HEK293T (cell line): ENCODE results near the gene OR2T6.
"Not testable (repeated sequence)": the region's sequence is repeated elsewhere in the genome, so short reads cannot be mapped to it uniquely, and the experiment has no call there.

Experiments used
- CTCF ChIA-PET: fragments of 350-600 bp; formaldehyde crosslinking; extraction: SDS; loops from one replicate; lab custom pipeline; 2021; ENCODE audit warnings: antibody characterized with exemption, inconsistent platforms; lab: Yijun Ruan, JAX
- POLR2A ChIA-PET: fragments of 350-600 bp; formaldehyde crosslinking; extraction: SDS; loops from one replicate; lab custom pipeline; 2020; ENCODE audit warnings: antibody characterized with exemption, inconsistent platforms; lab: Yijun Ruan, JAX
- DNase-seq: peaks from one replicate; pipeline ENCODE4 v3.0.0; 2012; ENCODE audit warnings: mixed read lengths; ENCODE audit errors: extremely low spot score

OR2T6 gene

GRCh38 chr1:248432201-248432600, 56.7 kb downstream of the OR2T6 start:
- CTCF ChIA-PET, DNase-seq, POLR2A ChIA-PET: not testable (repeated sequence)

GRCh38 chr1:248433811-248434415, 58.4 kb downstream of the OR2T6 start:
- POLR2A ChIA-PET, DNase-seq, CTCF ChIA-PET: not testable (repeated sequence)

- POLR2A ChIA-PET, CTCF ChIA-PET, DNase-seq: not testable (repeated sequence)
Observed at GRCh38 chr1:248434913-248435312, 59.4 kb downstream of the OR2T6 start.

GRCh38 chr1:248436303-248436702, 60.8 kb downstream of the OR2T6 start:
- CTCF ChIA-PET, DNase-seq, POLR2A ChIA-PET: not testable (repeated sequence)

- POLR2A ChIA-PET, CTCF ChIA-PET, DNase-seq: not testable (repeated sequence)
Observed at GRCh38 chr1:248438668-248439067, 63.1 kb downstream of the OR2T6 start.

GRCh38 chr1:248439283-248439682, 63.7 kb downstream of the OR2T6 start:
- CTCF ChIA-PET, DNase-seq, POLR2A ChIA-PET: not testable (repeated sequence)
